Hematopoietic multipotent progenitor cell treated with erythropoietin and hydrocortisone succinate and interleukin-3 and kit ligand, for 17 days (in vitro differentiated cells): ENCODE measurements around the gene SRM.
"Not testable (repeated sequence)": the region's sequence is repeated elsewhere in the genome, so short reads cannot be mapped to it uniquely, and the experiment has no call there.

Source experiments
- DNase-seq: peaks from one replicate; pipeline ENCODE4 v3.0.0-alpha.2; 2015; ENCODE audit warnings: low spot score

The SRM gene

DNA sequence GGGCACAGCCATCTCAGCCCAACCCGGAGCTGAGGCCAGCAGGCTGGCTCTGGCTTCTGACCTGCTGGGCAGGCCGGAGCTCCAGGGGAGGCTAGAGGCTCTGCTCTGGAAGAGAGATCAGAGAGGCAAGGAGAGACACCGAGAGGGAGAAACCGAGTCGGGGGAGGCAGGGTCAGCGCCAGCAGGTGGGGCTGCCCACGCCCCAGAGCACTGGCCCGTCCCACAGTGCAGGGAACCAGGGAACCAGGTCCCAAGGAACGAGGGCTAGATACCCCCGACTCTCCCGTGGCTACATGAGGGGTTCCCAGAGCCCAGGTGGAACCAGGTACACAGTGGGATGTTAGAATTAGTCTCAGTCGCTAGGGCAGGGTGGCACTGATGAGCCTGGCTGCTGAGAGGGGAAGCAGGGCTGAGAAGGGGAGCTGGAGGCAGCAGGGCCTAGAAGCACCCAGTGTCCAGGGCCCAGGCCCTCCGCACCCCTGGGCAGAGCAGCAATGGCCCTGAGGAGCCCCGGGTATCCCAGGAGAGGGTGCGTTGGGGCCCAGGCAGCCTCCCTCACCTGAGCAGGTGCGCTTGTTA is 14.9 kb downstream of the SRM start:
- no peak for DNase-seq

DNA sequence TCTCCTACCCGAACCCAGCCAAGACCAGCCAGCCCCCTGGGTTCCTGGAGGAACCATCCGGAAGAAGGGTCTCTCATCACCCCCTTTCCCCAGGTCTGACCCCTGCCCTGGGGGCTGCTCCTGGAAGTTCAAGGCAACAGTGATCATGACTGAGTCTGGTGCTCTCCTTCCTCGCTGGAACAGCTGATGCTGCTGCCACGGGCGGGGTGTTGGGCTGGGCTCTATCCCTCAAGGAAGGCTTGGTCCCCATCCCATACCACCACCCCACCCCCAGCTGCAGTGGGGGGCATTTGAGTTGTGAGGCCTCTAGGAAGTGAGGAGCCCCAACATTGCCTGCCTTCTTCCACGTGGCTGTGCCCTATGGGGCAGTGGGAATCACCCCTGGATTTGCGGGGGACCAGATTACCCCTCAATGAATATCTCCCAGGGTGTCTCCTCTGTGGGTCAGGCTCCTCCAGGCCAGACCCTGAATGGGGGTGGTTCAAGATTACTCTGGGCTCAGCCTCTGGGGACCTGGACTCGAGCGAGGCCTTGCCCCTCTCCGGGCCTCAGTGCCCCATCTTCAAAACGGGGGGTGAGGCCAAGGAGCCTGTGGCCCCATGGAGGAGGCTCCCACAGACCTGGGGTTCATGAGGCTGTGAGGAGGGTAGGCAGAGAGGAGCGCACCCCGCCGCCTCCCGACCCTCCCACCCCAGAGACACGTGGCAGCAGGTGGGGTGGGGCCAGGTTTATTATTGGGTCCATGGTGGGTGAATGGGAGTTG is 15.6 kb downstream of the SRM start:
- DNase-seq, result no peak

DNA sequence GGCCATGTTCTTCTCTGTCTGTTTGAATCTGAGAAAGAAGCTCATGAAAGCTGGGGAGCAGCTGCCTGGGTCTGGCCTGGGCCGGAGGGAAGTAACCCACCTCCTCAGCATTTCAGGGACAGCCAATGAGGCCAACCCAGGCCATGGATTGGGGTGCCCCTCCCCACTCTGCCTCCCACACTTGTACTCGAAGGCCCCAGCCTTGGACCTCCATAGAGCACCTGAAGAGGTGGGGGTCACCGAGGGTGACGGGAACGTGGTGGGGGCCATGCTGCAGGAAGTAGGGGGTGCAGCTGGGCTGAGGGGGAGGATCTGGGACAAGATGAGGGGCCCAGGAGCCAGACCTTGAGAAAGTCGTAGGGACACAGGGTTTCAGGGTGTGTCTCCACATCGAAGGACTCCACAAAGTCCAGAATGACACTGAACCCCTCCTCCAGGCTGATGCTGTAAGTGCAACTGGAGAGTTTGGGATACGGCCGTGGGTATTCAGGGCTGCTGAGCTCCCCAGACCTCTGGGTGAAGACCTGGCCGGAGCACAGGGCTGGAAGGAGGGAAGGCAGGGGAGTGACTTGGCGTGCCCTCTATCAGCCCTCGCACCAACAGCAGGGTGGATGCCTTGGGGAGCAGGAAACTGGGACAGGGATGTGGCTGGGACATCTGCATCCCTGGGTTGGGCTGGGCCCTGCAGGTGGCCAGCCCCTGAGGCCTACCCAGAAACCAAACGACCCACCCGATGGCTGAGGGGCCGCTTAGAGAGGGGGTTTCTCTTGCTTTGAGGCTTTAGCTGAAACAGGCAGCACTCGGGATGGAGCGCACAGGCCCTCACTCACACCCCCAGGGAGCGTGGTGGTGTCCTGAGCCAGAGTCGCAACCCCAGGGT is 16.6 kb downstream of the SRM start:
- DNase-seq, result no peak

DNA sequence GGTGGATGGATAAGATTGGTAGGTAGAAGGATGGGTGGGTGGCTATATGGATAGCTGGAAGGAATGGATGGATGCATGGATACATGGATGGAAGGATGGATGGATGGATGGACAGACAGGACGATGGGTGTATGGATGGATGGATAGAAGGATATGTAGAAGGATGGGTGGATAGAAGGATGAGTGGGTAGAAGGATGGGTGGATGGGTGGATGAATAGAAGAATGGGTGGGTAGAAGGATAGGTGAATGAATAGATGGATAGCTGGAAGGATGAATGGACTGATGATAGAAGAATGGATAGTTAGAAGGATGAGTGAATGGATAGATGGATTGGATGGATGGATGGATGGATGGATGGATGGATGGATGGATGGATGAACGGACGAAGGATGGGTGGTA is 17.8 kb downstream of the SRM start:
- no peak for DNase-seq

DNA sequence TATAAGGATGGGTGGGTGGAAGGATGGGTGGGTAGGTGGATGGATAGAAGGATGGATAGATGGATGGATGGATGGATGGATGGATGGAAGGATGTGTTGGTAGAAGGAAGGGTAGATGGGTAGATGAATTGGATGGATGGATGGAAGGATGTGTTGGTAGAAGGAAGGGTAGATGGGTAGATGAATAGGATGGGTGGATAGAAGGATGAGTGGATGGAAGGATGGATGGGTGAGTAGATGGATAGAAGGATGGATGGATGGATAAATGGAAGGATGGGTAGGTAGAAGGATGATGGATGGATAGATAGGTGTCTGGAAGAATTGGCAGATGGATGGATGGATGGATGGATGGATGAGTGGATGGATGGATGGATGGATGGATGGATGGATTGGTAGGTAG is 18.8 kb downstream of the SRM start:
- no peak for DNase-seq

DNA sequence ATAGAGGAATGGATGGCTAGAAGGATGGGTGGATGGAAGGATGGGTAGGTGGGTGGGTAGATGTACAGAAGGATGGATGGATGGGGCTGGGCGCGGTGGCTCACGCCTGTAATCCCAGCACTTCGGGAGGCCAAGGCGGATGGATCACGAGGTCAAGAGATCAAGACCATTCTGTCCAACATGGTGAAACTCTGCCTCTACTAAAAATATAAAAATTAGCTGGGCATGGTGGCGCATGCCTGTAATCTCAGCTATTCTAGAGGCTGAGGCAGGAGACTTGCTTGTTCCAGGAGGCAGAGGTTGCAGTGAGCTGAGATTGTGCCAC is 19.8 kb downstream of the SRM start:
- not testable (repeated sequence) for DNase-seq

DNA sequence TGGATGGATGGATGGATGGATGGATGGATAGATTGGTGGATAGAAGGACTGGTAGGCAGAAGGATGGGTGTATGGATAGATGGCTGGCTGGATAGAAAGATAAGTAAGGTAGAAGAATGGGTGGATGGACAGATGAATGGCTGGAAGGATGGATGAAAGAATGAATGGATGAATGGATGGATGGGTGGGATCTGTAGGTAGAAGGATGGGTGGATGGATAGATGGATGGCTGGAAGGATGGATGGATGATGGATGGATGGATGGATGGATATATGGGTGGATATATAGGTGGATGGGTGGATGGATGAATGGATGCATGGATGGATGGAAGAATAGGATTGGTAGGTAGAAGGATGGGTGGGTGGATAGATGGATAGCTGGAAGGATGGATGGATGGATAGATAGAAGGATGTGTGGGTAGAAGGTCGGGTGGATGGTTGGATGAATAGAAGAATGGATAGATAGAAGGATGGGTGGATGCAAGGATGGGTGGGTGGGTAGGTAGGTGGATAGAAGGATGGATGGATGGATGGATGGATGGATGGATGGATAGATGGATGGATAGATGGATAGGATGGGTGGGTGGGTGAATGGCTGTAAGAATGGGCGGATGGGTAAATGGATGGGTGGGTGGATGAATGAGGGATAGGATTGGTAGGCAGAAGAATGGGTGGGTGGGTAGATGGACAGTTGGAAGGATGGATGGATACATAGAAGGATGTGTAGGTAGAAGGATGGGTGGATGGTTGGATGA is 20.3 kb downstream of the SRM start:
- DNase-seq, result no peak

DNA sequence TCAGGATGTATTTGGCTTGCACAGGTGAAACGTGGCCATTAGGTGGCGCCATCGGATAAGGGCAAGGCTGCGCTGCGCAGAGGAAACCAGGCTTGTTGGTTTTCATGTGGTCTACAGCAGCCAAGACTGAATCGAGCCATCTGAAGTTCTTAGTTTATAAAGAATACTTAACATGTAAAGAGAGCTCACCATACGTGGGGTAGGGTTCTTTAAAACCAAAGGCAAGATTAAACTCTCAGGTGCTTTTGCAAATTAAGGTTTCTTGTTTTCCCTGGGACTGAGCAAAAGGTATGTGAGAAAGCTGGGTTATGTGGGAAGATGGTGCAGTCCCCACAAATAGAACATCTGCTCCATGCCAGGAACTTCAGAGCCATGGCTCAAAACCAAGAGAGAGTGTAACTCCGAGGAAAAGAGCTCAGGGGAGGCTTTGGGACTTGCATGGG is 22.1 kb downstream of the SRM start:
- peak; percentile 84 for DNase-seq

DNA sequence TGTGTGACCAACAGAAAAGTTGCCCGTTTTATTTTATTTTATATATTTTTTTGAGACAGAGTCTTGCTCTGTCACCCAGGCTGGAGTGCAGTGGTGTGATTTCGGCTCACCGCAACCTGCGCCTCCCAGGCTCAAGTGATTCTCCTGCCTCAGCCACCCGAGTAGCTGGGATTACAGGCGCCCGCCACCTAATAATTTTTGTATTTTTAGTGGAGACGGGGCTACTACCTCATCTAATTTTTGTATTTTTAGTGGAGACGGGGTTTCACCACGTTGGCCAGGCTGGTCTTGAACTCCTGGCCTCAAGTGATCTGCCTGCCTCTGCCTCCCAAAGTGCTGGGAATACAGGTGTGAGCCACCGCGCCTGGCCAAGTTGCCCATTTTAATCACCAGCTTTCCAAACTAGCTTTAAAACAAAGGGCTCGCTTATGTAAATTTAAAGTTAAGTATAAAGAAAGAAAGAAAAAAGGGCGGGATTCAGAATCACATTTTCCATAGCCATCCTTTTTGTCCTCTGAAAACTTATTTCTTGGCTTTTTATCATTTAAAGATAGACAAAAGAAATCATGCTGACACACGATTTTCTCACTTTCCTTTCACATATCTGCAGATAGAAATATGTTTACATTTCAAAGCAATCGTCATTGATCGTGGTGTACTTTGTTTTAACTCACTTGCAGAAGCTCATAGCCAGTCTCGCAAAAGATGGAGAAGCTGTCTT is 22.6 kb downstream of the SRM start:
- not testable (repeated sequence) for DNase-seq

DNA sequence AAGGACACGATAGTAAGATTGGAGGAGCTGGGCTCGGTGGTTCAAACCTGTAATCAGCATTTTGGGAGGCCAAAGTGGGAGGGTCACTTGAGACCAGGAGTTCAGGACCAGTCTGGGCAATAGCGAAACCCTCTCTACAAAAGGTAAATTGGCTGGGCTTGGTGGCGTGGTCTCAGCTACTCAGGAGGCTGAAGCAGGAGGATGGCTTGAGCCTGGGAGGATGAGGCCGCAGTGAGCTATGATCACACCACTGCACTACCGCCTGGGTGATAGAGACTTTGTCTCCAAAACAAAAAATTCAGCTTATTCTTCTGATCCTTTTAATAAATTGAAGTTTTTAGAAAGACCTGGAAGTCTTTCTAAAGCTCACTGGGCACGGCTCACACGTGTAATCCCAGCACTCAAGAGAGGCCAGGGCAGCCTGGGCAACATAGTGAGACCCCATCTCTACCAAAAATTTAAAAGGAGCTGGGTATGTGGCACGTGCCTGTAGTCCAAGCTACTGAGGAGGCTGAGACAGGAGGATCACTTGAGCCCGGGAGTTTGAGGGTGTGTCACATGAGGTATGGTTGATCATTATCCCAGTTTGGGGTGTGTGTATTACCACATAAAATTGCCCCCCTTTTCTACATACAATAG is 28.1 kb downstream of the SRM start:
- DNase-seq, result no peak

DNA sequence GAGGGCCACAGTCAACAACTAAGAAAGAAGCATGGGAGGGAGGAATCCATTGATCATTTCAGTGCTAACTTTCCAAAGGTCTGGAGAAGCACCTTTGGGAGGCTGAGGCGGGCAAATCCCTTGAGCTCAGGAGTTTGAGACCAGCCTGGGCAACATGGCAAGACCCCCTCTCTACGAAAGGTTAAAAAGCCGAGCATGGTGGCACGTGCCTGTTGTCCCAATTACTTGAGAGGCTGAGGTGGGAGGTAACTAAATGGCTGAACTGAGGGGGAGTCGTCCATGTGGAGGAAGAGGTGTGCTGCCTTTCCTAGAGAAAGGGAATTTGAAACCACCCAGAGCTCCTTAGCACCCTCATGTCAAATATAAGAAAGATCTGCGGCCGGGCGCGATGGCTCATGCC is 29.0 kb downstream of the SRM start:
- no peak for DNase-seq

DNA sequence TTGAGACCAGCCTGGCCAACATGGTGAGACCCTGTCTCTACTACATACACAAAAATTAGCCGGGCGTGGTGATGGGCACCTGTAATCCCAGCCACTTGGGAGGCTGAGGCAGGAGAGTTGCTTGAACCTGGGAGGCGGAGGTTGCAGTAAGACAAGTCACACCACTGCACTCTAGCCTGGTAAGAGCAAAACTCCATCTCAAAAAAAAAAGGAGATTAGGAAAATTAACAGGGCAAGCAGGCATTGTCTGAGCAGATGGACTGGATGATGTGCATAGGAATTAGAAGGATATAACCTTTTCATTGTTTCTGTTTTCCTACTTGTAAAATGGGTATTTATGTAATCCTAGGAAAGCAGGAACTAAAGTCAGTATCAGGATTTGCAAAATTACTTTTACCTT is 31.8 kb downstream of the SRM start:
- DNase-seq, result no peak

DNA sequence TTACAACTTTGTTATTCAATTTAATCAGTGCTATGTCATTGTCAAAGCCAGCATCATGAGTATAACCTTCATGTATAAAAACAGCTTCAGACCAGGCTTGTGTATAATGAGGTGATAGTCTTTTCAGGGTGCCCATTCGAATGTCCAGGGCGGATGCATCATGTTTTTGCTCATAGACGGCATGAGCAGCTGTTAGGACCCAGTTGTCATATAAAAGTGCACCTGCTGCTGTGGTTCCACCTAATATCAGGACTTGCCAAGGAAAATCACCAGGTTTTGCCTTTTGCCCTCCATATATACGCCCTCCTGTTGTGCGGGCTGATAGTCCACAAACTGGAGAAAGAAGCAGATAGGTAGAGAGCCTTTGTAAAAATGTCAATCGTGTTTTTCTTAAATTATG is 32.5 kb downstream of the SRM start:
- no peak for DNase-seq

DNA sequence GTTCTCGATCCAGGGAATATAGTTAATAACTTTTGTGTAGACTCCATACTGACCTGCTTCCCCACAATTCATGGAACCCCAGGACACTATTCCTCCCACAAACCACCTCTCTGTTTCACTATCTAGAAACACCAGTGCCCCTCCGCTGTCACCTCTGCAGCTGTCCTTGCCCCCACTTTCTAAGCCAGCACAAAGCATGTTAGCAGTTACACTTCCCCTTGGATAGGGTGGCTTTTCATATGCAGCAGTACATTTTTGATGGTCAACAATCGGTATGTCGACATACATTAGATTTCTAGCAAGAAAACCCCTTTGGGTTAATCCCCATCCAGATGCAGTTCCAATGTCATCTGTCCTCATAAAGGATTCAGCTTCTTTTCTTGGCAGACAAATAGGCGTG is 32.9 kb downstream of the SRM start:
- no peak for DNase-seq

DNA sequence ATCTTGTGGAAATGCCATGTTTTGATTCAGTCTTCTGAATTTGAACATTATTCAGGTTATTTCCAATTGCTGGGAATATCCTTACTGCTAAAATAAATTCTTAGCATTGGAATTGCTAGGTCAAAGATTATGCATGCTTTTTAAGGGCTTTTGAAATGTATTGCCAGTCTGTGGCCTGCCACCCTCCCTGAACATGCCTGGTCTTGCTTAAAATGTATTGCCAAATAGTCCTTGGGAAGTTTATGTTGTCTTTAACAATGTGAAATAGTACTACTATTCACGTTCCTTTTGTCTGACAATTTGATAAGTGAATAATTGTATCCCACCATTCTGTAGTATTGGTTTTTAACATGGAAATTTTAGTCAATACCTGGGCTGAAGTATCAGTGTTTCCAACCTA is 33.8 kb downstream of the SRM start:
- DNase-seq, result no peak

DNA sequence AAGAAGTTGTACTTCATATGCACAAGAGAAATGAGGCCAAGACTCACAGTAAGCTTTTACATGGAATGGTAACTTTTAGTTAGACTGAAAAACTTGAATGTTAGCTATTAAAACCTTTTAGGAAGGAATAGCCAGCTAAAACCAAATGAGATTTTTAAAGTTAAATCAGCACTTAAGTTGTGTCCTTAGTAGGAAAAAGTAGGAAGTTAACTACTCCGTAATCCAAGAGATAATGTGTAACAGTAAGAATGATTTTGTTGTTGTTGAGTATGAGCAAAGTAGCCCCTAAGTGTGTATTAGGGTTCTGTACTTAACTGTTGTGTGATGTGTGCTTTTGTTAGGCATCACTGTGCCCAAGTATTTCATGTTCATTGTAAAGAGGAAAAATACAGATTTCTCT is 34.2 kb downstream of the SRM start:
- DNase-seq, result no peak

DNA sequence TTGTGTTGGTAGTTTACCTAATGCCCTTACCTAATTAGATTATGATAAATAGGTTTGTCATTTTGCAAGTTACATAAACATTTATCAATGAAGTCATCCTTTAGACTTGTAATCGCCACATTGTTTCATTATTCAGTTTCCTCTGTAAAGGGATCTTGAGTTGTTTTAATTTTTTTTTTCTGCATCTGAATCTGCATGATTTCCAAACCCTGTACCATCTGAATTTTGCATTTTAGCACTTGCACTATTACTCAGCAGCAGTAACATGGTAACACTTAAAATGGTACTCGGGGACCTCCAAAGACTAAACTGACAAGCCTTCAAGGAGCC is 35.0 kb downstream of the SRM start:
- no peak for DNase-seq

DNA sequence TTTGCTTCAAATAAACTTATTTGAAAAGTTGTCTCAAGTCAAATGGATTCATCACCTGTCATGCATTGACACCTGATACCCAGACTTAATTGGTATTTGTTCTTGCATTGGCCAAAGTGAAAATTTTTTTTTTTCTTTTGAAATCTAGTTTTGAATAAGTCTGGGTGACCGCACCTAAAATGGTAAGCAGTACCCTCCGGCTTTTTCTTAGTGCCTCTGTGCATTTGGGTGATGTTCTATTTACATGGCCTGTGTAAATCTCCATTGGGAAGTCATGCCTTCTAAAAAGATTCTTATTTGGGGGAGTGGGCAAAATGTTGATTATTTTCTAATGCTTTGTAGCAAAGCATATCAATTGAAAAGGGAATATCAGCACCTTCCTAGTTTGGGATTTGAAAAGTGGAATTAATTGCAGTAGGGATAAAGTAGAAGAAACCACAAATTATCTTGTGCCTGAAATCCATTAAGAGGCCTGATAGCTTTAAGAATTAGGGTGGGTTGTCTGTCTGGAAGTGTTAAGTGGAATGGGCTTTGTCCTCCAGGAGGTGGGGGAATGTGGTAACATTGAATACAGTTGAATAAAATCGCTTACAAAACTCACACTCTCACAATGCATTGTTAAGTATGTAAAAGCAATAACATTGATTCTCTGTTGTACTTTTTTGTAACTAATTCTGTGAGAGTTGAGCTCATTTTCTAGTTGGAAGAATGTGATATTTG is 35.5 kb downstream of the SRM start:
- DNase-seq, result no peak

DNA sequence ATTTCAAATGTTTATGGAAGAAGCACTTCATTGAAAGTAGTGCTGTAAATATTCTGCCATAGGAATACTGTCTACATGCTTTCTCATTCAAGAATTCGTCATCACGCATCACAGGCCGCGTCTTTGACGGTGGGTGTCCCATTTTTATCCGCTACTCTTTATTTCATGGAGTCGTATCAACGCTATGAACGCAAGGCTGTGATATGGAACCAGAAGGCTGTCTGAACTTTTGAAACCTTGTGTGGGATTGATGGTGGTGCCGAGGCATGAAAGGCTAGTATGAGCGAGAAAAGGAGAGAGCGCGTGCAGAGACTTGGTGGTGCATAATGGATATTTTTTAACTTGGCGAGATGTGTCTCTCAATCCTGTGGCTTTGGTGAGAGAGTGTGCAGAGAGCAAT is 36.6 kb downstream of the SRM start:
- DNase-seq, result no peak

DNA sequence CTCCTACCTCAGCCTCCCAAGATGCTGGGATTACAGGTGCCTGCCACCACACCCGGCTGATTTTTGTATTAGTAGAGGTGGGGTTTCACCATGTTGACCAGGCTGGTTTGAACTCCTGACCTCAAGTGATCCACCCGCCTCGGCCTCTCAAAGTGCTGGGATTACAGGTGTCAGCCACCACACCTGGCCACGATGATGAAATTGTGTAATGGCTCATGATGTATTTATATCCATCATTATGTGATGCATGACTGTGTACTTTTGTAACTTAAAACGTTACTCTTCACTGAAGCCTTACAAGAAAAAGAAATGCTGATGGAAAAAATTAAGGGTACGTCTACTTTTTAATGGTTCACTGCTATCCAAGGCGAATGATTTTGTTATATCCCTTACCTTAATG is 39.8 kb downstream of the SRM start:
- DNase-seq, result no peak

DNA sequence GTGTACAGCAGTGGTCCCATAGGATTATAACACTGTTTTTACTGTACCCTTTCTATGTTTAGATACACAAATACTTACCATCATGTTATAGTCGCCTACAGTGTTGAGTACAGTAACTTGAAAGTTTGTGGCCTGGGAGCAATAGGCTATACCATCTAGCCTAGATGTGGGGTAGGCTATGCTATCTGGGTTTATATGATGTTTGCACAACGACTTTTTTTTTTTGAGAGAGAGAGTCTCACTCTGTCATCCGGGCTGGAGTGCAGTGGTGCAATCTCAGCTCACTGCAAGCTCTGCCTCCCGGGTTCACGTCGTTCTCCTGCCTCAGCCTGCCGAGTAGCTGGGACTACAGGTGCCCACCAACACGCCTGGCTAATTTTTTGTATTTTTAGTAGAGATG is 40.5 kb downstream of the SRM start:
- not testable (repeated sequence) for DNase-seq
